ENCODE data around the gene BMAL1.
A peak's percentile ranks its signal among the peaks of the same experiment; 100 is the strongest.

Gene BMAL1

DNA sequence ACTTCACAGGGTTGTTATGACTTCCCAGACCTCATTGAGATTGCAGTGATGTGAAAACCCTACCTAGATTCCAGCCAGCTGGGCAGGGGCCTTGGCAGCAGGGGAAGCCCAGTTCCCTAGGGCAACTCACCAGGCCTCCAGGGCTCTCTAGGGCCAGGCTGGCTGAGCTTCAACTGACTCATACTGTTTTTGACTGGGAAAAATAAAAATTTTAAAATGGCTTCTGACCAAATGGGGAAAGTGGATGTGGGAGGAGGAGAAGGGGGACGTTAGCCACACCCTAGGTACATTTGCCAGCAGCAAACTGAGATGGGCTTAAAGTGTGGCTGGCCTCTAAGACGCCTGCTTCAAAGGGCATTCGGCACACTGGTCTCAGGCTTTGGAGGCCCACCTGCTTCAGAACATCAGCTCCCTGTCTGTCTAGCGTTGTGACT, 39.0 kb downstream of the BMAL1 start:
- DNase-seq (ENCODE audit: low spot score): no peak

DNA sequence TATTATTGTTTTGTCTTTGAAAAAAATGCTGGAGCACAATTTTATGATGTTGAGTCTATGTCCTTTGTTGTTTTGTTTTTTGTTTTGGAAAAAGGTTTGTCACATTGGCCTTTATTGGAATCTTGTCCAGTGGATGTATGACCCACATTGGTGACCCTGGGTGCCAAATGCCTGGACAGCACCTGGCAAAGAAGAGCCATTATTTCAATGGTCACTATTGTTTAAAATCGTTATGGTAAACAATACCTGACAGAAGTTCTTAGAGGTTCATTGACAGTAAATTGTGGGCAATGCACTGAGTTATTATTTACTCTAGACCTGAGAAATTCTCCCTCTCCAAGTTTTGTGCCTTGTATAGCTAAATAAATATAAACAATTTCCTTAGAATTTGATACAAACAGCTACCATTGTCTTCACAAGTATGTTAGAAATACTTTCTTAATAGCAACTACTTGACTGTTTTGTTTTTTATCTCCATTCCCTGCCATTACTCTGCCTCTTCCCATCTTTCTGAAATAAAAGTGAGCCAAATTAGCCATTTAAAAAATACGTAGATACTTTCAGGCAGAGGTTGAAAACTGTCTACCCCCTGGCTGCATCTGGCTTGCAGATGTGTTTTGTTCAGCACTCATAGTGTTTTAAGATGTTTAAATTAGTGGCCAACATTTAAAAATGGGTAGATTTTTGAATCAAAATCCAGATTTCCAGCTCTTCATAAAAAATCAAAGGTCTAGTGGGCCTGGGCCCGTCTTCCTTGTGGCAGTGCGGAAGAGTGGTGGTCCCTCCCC, 39.9 kb downstream of the BMAL1 start:
- no peak for DNase-seq (ENCODE audit: low spot score)

DNA sequence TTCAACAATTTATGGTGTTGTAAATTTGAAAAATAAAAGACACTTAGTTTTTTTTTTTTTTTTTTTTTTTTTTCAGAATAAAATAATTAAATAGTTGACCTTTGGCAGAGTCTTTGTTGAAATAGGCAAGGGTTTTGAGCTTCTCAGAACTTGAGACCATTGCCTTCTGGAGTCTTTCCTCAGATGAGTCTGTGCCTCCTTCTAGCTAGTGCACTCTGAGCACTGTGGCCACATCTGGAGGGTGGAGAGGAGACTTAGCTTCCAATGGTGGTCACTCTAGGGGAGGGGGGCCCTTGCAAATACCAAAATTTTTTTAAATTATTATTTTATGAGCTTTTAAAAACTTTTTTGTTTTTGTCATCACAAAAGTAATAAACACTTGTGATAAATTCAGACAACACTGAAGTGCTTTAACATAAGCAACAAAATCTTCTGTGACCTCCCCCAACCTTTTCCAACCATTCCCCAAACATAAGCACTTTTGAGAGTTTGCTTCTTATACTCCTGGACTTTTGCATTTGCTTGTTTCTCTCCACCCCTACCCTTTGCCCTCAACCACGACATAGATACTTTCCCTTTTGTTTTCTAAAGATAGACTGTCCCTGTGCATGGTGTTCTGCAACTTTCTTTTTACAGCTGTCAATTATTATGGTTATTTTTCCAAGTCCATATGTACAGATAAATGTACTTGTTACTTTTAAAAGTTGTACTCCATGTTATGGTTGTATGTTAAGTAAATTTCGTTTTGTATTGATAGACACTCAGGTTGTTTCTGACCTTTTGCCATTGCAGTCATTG, 41.1 kb downstream of the BMAL1 start:
- DNase-seq (ENCODE audit: low spot score): no peak

DNA sequence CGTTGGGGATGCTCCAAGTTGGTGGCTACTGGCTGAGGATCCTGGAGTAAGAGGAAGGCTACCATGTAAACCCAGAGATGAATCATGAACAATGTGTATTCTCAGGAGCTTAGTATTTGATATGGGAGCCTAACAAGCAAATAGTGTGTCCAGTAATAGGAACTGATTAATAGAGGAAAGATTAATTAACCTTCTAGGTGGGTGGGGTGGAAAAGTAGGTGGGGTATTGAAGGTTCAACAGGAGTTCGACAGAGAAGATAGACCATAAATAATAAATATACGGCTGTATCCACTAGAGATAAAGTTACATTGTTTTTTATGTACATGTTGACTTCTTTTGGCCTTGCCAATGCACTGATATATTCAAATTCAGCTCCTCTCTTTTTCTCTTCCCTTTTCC, 43.1 kb downstream of the BMAL1 start:
- no peak for DNase-seq (ENCODE audit: low spot score)

DNA sequence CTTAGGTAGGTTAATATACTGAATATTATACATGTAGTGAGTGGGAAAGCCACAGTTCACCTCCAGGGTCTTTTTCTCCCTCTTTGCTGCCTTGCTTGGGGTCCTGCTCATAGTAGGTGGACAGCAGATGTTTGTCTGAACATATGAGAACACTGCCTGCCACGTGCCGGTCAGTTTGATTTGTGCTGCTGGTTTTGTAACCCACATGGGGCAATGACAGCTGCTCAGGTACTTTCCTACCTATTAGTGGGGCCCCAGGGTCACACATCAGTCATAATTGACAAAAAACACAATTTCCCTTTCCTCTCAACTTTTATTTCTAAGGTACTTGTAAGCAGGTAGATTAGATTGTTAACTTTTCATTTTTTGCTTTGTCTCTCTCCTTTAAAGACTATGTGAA, 43.8 kb downstream of the BMAL1 start:
- DNase-seq (ENCODE audit: low spot score): no peak

GRCh38 chr11:13324141-13324540, 46.6 kb downstream of the BMAL1 start:
- no peak for DNase-seq (ENCODE audit: low spot score)

DNA sequence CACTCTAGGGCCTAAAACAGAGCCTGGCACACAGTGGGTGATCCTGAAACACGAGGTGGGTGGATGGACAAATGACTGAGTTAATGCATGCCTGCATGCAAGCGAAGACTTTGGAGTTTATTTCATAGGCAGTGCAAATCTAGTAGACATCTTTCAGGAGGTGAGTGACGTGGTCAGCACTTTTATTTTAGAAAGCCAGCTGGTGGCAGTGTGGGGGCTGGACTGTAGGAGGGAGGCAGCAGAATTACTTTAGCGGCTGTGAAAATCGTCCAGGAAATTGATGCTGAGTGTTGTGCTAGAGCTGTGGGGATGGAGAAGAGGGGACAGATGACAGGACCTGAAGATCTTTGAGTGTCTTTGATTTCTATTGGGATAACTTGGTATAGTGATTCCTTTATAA, 47.1 kb downstream of the BMAL1 start:
- DNase-seq (ENCODE audit: low spot score): no peak

DNA sequence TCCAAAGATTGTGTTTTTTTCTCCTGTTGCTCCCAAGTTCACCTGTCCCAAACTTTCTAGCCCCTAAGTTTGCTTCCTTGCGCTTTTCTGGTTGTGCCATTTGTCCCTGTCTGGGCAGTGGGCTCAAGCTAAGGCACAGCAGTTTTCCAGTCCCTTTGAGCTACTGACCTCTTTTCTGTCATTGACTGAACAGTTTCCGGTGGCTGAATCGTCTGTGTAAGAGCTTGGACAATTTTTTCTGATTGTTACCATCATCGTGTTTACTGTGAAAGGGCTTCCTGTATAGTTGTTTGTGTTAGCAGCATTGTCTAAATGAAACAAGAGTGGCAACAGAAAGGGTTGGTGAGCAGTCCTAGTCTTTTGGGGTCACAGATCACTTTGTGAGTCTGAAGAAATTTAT, 49.8 kb downstream of the BMAL1 start:
- no peak for DNase-seq (ENCODE audit: low spot score)

- DNase-seq (ENCODE audit: low spot score): no peak
Observed at GRCh38 chr11:13328286-13328685, 50.7 kb downstream of the BMAL1 start.

GRCh38 chr11:13329670-13330356, 52.2 kb downstream of the BMAL1 start:
- no peak for DNase-seq (ENCODE audit: low spot score)

DNA sequence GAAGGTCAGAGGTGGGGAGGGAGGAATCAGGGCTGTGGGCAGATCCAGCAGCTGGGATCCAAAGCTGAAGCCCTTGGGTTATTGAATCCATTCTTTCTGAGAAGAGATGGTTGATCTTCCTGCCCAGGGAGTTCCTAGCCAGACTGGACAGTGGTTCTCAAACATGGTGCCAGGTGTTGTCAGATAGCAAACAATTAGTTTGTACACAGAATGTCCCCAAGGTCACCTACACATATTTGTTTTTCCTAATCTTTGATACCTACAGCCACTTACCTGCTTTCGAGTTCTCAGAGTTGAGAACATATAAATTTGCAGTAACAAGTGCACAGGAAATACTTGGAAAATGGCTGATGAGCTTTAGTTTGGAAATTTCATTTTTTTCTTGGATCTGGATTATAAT, 54.5 kb downstream of the BMAL1 start:
- no peak for DNase-seq (ENCODE audit: low spot score)

- DNase-seq (ENCODE audit: low spot score): peak; percentile 88
Observed at GRCh38 chr11:13333456-13333957, 55.9 kb downstream of the BMAL1 start.

DNA sequence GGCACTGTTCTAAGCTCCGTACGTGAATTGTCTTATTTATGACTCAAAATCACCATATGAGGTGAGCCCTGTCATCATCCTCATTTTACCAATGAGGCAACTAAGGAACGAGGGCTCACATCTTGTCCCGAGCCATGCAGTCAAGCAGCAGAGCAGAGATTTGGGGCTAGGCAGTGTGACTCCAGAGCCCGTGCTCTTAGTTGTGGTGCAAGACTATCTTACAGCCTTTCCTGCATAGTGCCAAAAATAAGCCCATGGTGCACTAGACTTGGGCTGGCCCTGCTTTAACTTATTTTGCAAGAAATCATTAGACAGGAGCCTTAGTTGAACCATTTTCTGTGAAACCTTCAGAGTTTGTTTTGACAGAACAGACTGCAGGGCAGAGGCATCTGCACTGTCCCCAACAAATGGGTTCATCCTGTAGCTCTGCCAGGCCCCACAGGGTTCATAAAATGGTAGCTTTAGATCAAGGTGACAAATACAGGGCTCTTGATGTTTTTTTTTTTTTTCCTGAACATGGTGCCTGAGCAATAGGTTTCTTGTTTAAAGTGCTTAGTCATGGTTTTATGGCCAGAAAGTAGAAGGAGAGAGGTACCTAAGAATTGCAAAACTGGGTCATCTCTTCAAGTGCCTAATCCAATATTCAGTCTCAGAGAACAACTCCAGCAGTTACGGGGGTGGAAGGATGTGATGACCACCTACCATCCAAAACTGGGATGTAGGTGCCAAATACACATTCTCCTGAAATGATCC, 56.6 kb downstream of the BMAL1 start:
- no peak for DNase-seq (ENCODE audit: low spot score)

GRCh38 chr11:13335319-13335718, 57.7 kb downstream of the BMAL1 start:
- peak; percentile 35 for DNase-seq (ENCODE audit: low spot score)

GRCh38 chr11:13336246-13336878, 58.8 kb downstream of the BMAL1 start:
- no peak for DNase-seq (ENCODE audit: low spot score)

- no peak for DNase-seq (ENCODE audit: low spot score)
Observed at GRCh38 chr11:13338019-13338426, 60.4 kb downstream of the BMAL1 start.

GRCh38 chr11:13338427-13339069, 61.0 kb downstream of the BMAL1 start:
- peak; percentile 70 for DNase-seq (ENCODE audit: low spot score)

GRCh38 chr11:13339195-13340153, 61.9 kb downstream of the BMAL1 start:
- no peak for DNase-seq (ENCODE audit: low spot score)

GRCh38 chr11:13341026-13341425, 63.4 kb downstream of the BMAL1 start:
- no peak for DNase-seq (ENCODE audit: low spot score)

DNA sequence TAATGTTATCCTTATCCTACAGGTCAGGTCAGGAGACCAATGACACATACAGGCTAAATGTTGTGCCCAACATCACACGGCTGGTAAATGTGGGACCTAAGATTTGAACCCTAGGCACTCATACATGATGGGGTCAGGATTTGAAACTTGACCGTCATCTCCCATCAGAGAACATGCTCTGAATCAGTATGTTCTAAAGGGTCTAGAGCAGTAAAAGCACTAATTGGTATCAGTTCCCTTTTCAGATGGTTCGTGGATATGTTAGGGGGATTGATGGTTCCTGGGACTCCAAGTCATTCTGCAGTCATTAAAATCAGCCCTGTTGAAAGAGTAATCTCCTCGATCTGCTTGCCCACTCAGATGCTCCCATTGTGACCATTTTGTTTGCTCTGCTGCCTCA, 65.5 kb downstream of the BMAL1 start:
- DNase-seq (ENCODE audit: low spot score): no peak
